HG02588 (cell line): ENCODE measurements around the gene F2RL3.
"Not testable (repeated sequence)": the region's sequence is repeated elsewhere in the genome, so short reads cannot be mapped to it uniquely, and the experiment has no call there.

Experiments
- ATAC-seq: cut with Tn5 transposase; IDR thresholded peaks from one replicate; pipeline ENCODE4 v1.9.1; 2021; ENCODE audit warnings: mild to moderate bottlenecking, moderate library complexity; ENCODE audit not compliant: unreplicated experiment

F2RL3 gene

DNA sequence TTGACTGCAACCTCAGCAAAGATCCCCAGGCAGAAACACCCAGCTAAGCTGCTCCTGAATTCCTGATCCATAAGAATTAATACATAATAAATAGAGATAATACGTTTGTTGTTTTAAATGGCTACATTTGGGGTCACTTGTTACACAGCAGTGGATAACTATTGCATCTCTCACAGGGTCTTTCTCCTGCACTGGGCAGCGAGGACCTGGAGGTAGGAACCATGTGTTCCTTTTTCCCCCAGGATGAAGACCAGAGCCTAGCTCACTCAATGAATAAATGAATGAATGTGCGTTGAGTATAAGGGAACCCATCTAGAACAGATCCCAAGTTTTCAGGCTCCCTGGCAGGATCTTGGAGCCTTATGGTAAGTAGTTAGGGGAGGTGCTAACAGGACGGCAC, 30.7 kb downstream of the F2RL3 start:
- no peak for ATAC-seq

DNA sequence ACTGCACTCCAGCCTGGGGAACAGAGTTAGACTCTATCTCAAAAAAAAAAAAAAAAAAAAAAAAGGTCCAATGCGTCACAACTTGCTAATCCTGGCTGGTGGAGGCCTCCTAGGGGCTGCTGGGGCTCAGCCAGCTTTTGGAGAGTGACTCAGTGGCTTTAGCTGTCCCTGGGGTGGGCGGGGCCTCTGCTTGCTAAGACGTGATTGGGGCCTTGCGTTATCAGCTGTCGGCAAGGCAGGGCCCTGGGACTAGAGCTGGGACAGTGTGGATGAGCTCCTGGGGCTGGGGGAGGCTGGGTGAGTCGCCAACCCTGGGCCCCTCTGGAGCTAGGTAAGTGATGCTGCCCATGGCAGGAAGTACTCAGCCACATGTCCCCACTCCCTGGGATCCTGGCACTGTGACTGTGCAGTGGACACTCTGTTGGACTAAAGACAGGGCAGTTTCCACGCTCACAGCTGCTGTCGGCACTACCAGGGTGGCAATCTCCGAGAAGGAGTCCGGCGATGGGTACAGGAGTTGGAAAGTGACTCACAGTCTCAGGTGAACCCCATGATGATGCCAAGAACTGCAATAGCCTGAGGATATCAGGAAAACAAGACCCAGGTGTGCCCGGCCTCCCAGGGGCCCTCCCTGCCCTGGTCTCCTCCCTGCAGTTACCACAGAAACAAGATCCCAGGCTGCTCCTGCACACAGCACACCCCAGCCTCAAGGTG, 32.2 kb downstream of the F2RL3 start:
- ATAC-seq: no peak

DNA sequence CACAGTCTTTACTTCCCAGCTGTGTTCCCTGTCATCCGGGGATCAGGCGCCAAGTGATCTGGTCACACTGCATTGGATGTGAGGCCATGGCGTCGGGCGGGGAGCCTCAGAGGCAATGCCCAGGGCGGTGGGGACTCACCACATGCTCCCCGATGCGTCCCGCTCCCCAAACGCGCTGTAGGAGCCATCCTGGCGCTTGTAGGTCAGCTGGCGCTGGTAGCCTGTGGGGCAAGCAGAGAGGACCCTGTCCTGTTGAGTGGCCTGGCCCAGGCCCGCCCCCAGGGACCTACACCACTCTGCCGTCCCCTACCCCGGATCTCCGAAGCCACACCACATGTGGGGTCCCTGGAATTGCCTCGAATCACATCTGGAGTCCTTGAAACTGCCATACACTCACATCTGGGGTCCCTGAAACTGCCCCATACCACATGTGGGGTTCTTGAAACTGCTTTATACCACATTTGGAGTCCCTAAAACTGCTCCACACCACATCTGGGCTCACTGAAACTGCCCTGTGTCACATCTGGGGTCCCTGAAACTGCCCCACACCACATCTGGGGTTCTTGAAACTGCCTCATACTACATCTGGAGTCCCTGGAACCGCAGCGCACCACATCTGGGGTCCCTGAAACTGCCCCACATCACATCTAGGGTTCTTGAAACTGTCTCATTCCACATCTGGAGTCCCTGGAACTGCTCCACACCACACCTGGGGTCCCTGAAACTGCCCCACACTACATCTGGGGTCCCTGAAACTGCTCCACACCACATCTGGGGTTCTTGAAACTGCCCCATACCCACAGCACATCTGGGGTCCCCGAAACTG, 33.2 kb downstream of the F2RL3 start:
- no peak for ATAC-seq

DNA sequence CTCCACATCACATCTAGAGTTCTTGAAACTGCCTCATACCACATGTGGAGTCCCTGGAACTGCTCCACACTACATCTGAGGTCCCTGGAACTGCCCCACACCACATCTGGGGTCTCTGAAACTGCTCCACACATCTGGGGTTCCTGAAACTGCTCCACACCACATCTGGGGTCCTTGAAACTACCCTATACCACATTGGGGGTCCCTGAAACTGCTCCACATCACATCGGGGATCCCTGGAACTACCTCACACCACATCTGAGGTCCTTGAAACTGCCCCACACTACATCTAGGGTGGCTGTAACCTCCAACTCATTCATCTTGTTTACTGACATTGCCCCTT, 33.8 kb downstream of the F2RL3 start:
- ATAC-seq: no peak

DNA sequence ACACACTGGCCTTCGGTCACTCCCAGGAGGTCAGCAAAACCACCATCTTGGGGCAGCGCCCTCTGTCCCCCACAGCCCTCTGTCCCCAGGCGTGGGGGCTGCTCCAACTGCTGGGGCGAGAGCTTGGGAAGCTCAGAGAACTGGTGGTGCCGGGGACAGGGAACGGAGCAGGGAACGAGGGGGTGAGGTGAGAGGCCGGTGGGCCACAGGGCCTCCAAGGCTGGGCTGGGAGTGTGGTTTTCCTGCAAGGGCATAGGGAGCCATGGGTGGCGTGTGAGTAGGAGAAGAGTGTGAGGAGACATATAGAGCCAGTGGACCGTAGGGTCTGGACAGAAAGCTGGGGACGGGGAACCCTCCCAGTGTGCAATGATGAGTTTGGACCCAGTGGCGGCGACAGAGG, 34.1 kb downstream of the F2RL3 start:
- no peak for ATAC-seq

DNA sequence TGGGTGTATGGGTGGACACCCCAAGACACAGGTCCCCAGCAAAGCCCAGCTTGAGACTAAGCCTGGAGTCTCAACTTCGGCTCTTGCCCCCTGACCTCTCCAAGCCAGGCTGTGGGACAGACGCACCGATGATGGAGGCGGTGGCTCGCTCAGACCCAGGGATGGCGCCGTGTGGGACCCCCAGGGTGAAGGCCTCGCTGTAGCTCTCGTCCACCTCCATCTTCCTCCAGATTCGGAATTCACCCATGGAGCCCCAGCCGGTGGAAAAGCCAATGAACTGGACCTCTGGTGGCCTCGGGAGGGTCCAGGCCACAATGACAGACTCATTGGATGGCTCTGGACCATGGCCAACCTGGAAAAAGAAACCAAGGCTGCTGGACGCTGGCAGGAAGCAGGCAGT, 39.1 kb downstream of the F2RL3 start:
- no peak for ATAC-seq

DNA sequence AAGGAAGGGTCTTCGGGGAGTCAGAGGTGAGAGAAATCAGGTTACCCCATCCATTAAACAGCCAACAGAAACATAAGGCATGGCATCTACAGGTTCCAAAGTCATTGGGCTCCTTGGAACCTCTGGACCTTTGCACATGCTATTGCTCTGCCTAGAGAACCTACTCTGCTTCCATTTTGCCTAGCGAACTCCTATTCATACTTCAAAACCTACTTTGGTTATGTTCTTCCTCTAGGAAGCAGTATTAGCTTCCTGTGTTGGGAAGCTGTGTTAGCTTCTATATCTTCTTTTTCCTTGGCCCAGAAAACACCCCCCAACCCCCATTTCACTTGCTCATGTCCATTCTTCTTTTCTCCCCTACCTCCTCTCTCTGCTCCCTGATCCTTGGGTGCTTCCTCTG, 39.6 kb downstream of the F2RL3 start:
- no peak for ATAC-seq

DNA sequence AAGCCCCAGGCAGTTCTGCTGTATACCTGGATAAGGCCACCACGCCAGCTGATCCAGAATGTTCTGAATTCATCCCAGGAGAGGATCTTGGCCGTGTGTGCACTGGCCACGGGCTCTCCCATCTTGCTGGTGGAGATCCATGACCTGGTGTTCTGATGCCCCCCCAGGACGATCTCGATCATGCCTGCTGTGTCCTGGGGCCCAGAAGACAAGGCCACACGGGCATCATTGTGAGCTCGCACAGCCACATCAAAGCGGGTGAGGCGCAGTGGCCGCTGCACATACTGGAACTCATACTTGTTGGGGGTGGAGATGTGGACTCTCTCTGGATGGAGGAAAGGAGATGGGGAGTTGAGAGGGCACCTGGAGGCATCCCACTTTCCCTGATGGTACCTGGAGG, 40.1 kb downstream of the F2RL3 start:
- ATAC-seq: no peak

DNA sequence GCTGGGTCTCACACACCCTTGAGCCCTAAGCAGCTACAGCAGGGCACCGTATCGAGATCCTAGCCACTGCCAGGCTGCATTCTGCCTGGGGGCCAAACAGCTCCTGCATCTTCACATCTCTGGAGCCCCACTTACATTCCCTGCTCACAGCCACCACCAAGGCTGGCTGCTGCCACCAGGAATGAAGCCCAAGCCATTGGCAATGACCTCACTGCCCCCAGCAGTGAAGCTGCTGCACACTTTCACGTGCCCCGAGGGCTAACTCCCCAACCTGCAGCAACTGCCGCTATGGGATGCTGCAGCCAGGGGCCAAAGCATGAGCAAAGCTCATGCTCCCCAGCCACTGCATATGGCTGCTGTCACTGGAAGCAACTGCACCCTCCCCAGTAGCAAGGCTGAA, 42.0 kb downstream of the F2RL3 start:
- no peak for ATAC-seq

DNA sequence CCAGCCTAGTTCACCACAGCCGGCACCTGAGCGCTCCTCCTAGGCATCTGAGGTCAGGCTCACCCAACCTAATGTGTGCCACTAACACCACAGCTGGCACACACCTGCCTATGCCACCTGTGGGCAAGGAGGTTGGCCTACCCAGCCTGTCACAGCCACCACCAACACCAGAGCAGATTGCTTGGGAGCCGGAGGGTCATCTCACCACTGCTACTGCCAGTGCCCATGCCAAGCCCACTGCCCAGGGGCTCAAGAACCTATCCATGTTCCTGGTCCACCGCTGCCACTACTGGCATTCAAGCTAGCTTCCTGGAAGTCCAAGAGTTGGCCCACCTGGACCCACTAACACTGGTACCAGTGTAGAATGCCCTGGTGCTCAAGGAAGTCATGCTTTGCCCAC, 42.5 kb downstream of the F2RL3 start:
- no peak for ATAC-seq

DNA sequence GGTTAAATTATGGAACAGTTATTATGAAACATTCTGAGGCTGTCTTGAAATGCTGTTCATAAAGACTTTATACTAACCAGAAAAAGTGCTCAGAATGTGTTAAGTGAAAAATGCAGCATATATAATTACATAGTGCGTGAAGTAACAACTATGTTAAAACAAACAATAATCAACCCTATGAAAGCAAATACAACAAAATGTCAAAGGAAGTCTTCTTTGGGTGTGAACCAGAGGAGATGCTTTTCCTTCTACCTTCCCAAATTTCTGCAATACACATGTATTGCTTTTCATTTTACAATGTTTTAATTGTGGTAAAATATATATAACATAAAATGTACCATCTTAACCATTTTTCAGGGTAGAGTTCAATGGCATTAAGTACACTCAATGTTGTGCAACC, 45.7 kb downstream of the F2RL3 start:
- ATAC-seq: no peak

DNA sequence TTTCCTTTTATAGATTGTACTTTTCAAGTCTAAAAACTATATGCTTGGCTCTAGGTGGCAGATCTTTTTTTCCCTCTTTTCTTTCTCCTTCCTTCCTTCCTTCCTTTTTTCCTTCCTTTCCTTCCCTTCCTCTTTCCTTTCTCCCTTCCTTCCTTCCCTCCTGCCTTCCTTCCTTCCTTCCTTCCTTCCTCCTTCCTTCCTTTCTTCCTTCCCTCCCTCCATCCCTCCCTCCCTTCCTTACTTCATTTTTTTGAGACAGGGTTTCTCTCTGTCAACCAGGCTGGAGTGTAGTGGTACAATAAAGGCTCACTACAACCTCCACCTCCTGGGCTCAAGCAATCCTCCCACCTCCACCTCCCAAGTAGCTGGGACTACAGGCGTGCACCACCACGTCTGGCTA, 48.1 kb downstream of the F2RL3 start:
- ATAC-seq: no peak

DNA sequence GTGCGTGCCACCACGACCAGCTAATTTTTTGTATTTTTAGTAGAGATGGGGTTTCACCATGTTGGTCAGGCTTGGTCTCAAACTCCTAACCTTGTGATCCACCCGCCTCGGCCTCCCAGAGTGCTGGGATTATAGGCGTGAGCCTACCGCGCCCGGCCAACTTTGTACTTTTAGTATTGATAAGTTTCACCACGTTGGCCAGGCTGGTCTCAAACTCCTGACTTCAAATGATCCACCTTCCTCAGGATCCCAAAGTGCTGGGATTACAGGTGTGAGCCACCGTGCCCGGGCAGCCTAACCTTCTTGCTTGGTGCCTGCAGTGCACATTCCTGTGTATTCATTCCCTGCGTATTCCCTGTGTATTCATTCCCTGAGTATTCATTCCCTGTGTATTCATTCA, 49.0 kb downstream of the F2RL3 start:
- not testable (repeated sequence) for ATAC-seq

DNA sequence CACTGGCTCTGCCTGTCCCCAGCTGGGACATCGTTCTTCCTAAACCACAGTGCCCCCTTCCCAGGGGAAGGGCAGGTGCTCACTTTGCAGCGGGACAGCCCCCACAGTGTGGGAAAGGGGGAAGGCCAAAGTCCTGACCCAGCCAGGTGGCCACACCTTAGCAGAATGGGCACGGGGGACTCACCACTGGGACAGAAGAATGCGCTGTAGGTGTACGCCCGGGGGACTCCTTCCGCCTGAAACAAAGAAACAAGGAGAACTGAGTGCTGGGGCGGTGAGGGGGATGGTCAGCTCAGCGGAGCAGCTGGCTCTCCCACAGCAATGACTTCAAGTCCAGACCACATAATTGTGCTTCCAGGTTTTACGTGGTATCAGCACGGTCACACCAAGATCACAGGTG, 49.4 kb downstream of the F2RL3 start:
- no peak for ATAC-seq

DNA sequence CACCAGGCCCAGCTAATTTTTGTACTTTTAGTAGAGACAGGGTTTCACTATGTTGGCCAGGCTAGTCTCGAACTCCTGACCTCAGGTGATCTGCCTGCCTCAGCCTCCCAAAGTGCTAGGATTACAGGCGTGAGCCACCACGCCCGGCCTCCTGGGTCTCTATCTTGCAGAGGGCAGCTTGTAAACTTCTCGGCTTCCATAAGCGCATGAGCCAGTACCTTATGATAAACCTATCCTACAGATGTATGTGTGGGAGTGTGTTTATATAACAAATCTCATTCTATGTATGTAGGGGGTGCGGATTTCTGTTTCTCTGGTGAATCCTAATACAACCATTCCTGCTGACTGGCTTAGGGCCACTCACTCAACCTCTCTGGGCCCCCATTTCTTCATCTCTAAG, 51.3 kb downstream of the F2RL3 start:
- not testable (repeated sequence) for ATAC-seq

DNA sequence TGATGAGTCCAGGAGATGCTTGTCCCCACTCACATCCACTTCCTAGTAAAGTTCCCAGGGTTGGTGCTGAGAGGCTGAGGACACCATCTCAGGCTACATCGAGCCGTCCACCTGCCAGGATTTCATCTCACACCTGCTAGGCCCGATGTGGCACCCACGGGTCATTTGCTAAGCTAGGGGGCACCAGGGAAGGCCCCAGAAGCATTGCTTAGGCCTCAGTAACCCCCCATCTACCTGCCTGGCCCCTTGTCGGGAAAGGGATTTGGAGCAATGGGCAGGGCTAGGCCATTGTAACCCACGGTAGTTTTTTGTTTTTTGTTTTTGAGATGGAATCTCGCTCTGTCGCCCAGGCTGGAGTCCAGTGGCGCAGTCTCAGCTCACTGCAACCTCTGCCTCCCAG, 51.8 kb downstream of the F2RL3 start:
- ATAC-seq: no peak
